Neural progenitor cell (in vitro differentiated cells): ENCODE results near the gene EDRF1. TPM values are rescaled to one million over a fixed set of nuclear protein-coding genes. Genes with fewer than 3 reads are reported as not detected.

Experiments
- DNase-seq: peaks from one replicate; pipeline ENCODE4 v3.0.0-alpha.2; 2016; ENCODE audit warnings: low spot score
- H2AFZ ChIP-seq: fragments of 200-600 bp; sonication (generic); replicated peaks from 2 replicates; pipeline ENCODE4 v1.6.1; 2016; ENCODE audit warnings: antibody characterized with exemption
- H3F3A ChIP-seq: fragments of 200-600 bp; sonication (generic); 2 replicates; pipeline ENCODE4 v1.6.1; 2016; ENCODE audit warnings: antibody characterized with exemption, low read depth
- H3K27ac ChIP-seq: fragments of 200-600 bp; sonication (generic); 2 replicates; pipeline ENCODE4 v1.5.1; 2016; ENCODE audit warnings: mild to moderate bottlenecking
- H3K27me3 ChIP-seq: fragments of 200-600 bp; sonication (generic); 2 replicates; pipeline ENCODE4 v1.6.1; 2016; ENCODE audit warnings: mild to moderate bottlenecking, moderate library complexity
- H3K36me3 ChIP-seq: fragments of 200-600 bp; sonication (generic); 2 replicates; pipeline ENCODE4 v1.5.1; 2016
- H3K4me1 ChIP-seq: fragments of 200-600 bp; sonication (generic); 2 replicates; pipeline ENCODE4 v1.6.1; 2016; ENCODE audit warnings: mixed run types
- H3K4me2 ChIP-seq: fragments of 200-600 bp; sonication (generic); 2 replicates; pipeline ENCODE4 v1.6.1; 2016
- H3K4me3 ChIP-seq: fragments of 200-600 bp; sonication (generic); 2 replicates; pipeline ENCODE4 v1.5.1; 2016
- H3K79me2 ChIP-seq: fragments of 200-600 bp; sonication (generic); 2 replicates; pipeline ENCODE4 v1.6.1; 2016; ENCODE audit warnings: low read depth
- H3K9ac ChIP-seq: fragments of 200-600 bp; sonication (generic); 2 replicates; pipeline ENCODE4 v1.6.1; 2016
- H3K9me3 ChIP-seq: fragments of 200-600 bp; sonication (generic); 2 replicates; pipeline ENCODE4 v1.5.1; 2016; ENCODE audit warnings: low read depth
- H4K20me1 ChIP-seq: fragments of 200-600 bp; sonication (generic); 2 replicates; pipeline ENCODE4 v1.6.1; 2016; ENCODE audit warnings: low read depth
- H3K27ac Mint-ChIP-seq: 3 replicates; pipeline ENCODE4 v1.8.0; 2021; ENCODE audit warnings: mixed read lengths
- H3K27me3 Mint-ChIP-seq: 2 replicates; pipeline ENCODE4 v1.8.0; 2022; ENCODE audit warnings: low read depth, mild to moderate bottlenecking, inconsistent platforms, moderate library complexity, mixed read lengths; ENCODE audit not compliant: insufficient read depth
- H3K36me3 Mint-ChIP-seq: 3 replicates; pipeline ENCODE4 v1.8.0; 2021; ENCODE audit warnings: mixed read lengths
- H3K4me1 Mint-ChIP-seq: 3 replicates; pipeline ENCODE4 v1.8.0; 2021; ENCODE audit warnings: mixed read lengths
- H3K4me3 Mint-ChIP-seq: 3 replicates; pipeline ENCODE4 v1.8.0; 2021; ENCODE audit warnings: mild to moderate bottlenecking, moderate library complexity, mixed read lengths
- H3K9me3 Mint-ChIP-seq: 3 replicates; pipeline ENCODE4 v1.8.0; 2020; ENCODE audit warnings: mixed read lengths
- EZH2 ChIP-seq: fragments of 200-600 bp; sonication (generic); IDR thresholded peaks from 2 replicates; pipeline ENCODE4 v1.6.1; 2017; ENCODE audit warnings: antibody characterized with exemption, mild to moderate bottlenecking, moderate library complexity
- EZH2phosphoT487 ChIP-seq: fragments of 200-600 bp; sonication (generic); IDR thresholded peaks from 2 replicates; pipeline ENCODE4 v1.6.1; 2017; ENCODE audit warnings: antibody characterized with exemption
- total RNA-seq: library from RNA; depleted of rRNA; stranded (reverse); fragments of >200 nt; gene quantifications from 2 replicates; pipeline ENCODE4 v1.2.3, GENCODE V29; 2015; ENCODE audit warnings: low replicate concordance
- TF ChIP-seq, protein P1 (sequence below): fragments of 200-600 bp; sonication (generic); IDR thresholded peaks from 2 replicates; pipeline ENCODE4 v1.5.1; 2017; ENCODE audit warnings: antibody characterized with exemption, mild to moderate bottlenecking

The EDRF1 gene
- total RNA-seq, 1 donor from 2014 or later, result 63.4 TPM

- Mint-ChIP-seq H3K4me1 (peaks cover 2% of the 10 kb centered on the region), H3K9me3 (no peaks in the 10 kb centered on the region), H3K27me3 (peaks cover 5% of the 10 kb centered on the region), H3K4me3 (no peak overlapping the region), H3K27ac (no peak overlapping the region), H3K36me3 (peaks cover 18% of the 10 kb centered on the region)
- Histone ChIP-seq H3K79me2 (no peaks in the 10 kb centered on the region), H3K4me3 (no peak overlapping the region), H3K9ac (no peak overlapping the region), H3K27ac (no peak overlapping the region), H3K36me3 (no peaks in the 10 kb centered on the region), H4K20me1 (no peaks in the 10 kb centered on the region), H3F3A (no peaks in the 10 kb centered on the region), H2AFZ (no peak overlapping the region), H3K4me1 (no peaks in the 10 kb centered on the region), H3K27me3 (no peaks in the 10 kb centered on the region), H3K4me2 (no peak overlapping the region), H3K9me3 (no peaks in the 10 kb centered on the region)
- TF ChIP-seq EZH2phosphoT487, result no peak
- TF ChIP-seq, protein P1, sequence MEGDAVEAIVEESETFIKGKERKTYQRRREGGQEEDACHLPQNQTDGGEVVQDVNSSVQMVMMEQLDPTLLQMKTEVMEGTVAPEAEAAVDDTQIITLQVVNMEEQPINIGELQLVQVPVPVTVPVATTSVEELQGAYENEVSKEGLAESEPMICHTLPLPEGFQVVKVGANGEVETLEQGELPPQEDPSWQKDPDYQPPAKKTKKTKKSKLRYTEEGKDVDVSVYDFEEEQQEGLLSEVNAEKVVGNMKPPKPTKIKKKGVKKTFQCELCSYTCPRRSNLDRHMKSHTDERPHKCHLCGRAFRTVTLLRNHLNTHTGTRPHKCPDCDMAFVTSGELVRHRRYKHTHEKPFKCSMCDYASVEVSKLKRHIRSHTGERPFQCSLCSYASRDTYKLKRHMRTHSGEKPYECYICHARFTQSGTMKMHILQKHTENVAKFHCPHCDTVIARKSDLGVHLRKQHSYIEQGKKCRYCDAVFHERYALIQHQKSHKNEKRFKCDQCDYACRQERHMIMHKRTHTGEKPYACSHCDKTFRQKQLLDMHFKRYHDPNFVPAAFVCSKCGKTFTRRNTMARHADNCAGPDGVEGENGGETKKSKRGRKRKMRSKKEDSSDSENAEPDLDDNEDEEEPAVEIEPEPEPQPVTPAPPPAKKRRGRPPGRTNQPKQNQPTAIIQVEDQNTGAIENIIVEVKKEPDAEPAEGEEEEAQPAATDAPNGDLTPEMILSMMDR, result no peak
- TF ChIP-seq EZH2, result no peak
- no peak for DNase-seq
Measured at GRCh38 chr10:125792342-125793300, 73.1 kb downstream of the EDRF1 start.

GRCh38 chr10:125795128-125795527 is 75.6 kb downstream of the EDRF1 start:
- H3K9me3 Mint-ChIP-seq, result no peaks in the 10 kb centered on the region
- H3K4me3 ChIP-seq, result no peak overlapping the region
- H3K27me3 Mint-ChIP-seq, result peaks cover 3% of the 10 kb centered on the region

GRCh38 chr10:125795637-125796190 is 76.2 kb downstream of the EDRF1 start:
- peaks cover 13% of the 10 kb centered on the region for H3K36me3 Mint-ChIP-seq
- Histone ChIP-seq H3K36me3 (no peaks in the 10 kb centered on the region), H3K27ac (no peak overlapping the region), H3K4me2 (no peak overlapping the region), H3F3A (no peaks in the 10 kb centered on the region), H3K4me3 (no peak overlapping the region), H3K79me2 (no peaks in the 10 kb centered on the region), H3K4me1 (no peaks in the 10 kb centered on the region), H3K9ac (no peak overlapping the region), H4K20me1 (no peaks in the 10 kb centered on the region), H3K9me3 (no peaks in the 10 kb centered on the region), H2AFZ (no peak overlapping the region), H3K27me3 (no peaks in the 10 kb centered on the region)
- H3K4me3 Mint-ChIP-seq, result no peak overlapping the region
- no peak overlapping the region for H3K27ac Mint-ChIP-seq
- TF ChIP-seq EZH2, result no peak
- no peak for TF ChIP-seq EZH2phosphoT487
- TF ChIP-seq, protein P1, result no peak
- H3K4me1 Mint-ChIP-seq, result no peaks in the 10 kb centered on the region
- peaks cover 2% of the 10 kb centered on the region for H3K27me3 Mint-ChIP-seq
- no peak for DNase-seq
- H3K9me3 Mint-ChIP-seq, result no peaks in the 10 kb centered on the region

More at GRCh38 chr10:125795128-125795527, 75.6 kb downstream of the EDRF1 start:
- H3K9me3 ChIP-seq, result no peaks in the 10 kb centered on the region
- Mint-ChIP-seq H3K4me3 (no peak overlapping the region), H3K36me3 (peaks cover 13% of the 10 kb centered on the region), H3K4me1 (no peaks in the 10 kb centered on the region), H3K27ac (no peak overlapping the region)
- no peak overlapping the region for H3K4me2 ChIP-seq
- DNase-seq, result no peak
- H2AFZ ChIP-seq, result no peak overlapping the region
- no peaks in the 10 kb centered on the region for H4K20me1 ChIP-seq
- no peak overlapping the region for H3K27ac ChIP-seq
- no peaks in the 10 kb centered on the region for H3K36me3 ChIP-seq
- H3K79me2 ChIP-seq, result no peaks in the 10 kb centered on the region
- TF ChIP-seq EZH2phosphoT487, result no peak
- TF ChIP-seq EZH2, result no peak
- TF ChIP-seq, protein P1, result no peak
- no peaks in the 10 kb centered on the region for H3F3A ChIP-seq
- H3K9ac ChIP-seq, result no peak overlapping the region
- H3K4me1 ChIP-seq, result no peaks in the 10 kb centered on the region
- no peaks in the 10 kb centered on the region for H3K27me3 ChIP-seq
